GM21723 (cell line): ENCODE data around the gene DUSP5.

ENCODE experiments used
- ATAC-seq: cut with Tn5 transposase; IDR thresholded peaks from one replicate; pipeline ENCODE4 v1.9.1; 2021; ENCODE audit warnings: mild to moderate bottlenecking, moderate library complexity; ENCODE audit not compliant: unreplicated experiment

The DUSP5 gene

GRCh38 chr10:110540031-110540430 is 42.3 kb downstream of the DUSP5 start:
- ATAC-seq: no peak

GRCh38 chr10:110544958-110545537 is 47.3 kb downstream of the DUSP5 start:
- no peak for ATAC-seq

- no peak for ATAC-seq
Measured at GRCh38 chr10:110546077-110546476, 48.4 kb downstream of the DUSP5 start.

DNA sequence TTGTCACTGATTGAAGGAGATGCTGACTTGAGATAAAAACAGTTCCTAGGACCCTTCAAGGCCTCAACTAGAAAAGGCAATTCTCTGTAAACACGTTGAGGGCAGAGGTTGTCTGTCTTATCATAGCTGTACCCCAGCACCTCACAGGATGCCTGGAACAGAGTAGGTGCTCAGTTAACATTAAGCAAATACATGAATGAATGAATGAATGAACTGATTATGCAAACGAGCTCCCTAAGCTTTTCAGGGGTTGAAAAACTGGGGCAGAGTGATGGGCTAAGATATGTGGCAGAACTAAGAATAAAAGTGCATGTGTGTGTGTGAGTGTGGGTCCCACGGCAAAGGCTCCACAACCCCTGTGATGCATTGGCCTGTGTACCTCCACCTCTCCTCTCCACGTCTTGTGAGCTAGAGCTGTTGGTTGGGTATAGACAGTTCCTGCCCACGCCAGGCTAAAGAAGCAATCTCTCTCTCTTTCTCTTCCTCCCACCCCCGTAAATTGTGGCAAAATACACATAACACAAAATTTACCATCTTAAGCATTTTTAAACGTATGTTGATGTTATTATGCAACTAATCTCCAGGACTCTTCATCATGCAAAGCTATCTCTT is 48.9 kb downstream of the DUSP5 start:
- no peak for ATAC-seq

GRCh38 chr10:110547139-110547761 is 49.5 kb downstream of the DUSP5 start:
- ATAC-seq: no peak

DNA sequence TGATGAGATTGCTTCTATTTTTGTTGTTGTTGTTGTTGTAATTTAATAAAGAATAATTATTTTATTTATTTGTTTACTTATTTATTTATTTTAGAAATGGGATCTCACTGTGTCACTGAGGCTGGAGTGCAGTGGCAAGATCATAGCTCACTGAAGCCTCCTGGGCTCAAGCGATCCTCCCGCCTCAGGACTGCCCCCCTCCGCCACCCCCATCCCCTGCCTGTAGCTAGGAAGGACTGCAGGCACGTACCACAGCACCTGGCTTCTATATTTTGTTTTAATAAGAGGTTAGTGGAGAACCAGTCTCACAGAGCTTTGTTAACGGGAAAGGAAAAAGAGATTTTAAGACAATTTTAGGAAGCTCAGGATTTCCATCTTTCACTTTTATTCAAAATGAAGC is 50.3 kb downstream of the DUSP5 start:
- ATAC-seq: no peak

DNA sequence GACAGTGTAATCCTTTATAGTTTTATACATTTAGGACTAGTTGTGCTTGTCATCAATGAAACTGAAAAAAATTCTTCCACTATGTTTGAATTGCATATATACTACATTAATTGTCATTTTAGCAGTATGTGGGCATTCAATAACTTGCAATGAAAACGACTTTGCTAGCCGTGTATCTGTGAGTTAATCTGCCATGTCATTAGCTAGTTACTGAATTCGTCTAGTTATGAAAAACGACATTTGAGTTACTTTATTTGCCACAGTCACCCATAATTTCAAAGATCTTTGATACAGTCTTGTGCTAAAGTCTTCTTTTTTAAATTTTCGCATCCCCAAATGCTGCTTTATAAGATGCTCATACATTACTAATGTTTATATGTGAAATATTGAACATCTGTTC is 51.5 kb downstream of the DUSP5 start:
- no peak for ATAC-seq

DNA sequence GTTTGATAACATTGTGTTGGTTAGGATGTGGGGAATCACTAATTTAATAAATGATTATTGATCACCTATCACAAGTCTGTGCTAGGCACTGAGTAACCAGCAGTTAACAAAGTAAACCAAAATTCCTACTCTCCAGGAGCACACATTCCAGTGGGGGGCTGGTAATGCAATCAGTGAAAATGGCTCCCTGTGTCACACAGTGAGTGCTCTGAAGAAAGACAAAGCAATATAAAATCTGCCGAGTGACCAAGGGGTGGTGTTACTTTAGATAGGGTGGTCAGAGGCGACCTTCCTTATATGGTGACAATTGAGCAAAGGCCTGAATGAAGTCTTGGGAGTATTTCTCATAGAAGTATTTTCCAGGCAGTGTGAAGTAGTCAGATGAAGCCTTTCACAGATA is 56.2 kb downstream of the DUSP5 start:
- ATAC-seq: no peak

- no peak for ATAC-seq
Measured at GRCh38 chr10:110556296-110556695, 58.6 kb downstream of the DUSP5 start.

DNA sequence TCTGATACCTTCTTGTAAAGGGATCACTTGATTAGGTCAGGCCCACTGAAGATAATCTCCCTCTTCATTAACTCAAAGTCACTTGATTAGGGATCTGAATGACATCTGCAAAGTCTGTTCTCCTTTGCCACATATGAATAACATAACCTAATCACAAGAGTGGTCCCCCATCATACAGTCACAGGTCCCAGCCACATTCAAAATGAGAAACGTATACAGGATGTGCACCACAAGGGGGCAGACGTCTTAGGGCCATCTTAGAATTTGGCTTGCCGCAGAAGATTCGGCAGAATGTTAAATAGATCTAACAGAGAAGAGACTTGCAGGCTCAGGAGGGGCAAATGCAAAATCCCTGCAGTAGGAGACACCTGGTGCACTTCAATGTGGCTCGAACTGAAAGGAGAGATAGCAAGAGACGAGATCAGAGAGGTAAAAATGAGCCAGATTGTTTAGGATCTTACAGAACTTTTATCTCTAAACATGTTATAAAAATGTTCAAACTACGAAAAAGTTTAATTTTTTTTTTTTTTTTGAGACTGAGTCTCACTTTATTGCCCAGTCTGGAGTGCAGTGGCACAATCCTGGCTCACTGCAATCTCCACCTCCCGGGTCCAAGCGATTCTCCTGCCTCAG is 59.4 kb downstream of the DUSP5 start:
- peak; percentile 72 for ATAC-seq

DNA sequence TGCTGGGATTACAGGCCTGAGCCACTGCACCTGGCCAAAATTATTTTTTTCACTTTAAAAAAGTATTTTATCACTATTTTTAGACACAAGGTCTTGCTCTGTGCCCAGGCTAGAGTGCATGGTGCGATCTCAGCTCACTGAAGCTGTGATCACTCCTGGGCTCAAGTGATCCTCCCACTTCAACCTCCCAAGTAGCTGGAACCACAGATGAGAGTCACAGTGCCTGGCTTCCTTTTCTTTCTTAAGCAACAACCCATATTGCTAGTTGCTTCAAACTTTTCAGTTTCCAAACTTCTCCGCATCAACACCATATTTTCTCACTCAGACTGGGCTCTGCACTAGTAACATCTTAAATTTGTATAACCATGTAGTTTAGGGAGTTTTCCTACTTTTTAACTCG is 60.3 kb downstream of the DUSP5 start:
- ATAC-seq: no peak

DNA sequence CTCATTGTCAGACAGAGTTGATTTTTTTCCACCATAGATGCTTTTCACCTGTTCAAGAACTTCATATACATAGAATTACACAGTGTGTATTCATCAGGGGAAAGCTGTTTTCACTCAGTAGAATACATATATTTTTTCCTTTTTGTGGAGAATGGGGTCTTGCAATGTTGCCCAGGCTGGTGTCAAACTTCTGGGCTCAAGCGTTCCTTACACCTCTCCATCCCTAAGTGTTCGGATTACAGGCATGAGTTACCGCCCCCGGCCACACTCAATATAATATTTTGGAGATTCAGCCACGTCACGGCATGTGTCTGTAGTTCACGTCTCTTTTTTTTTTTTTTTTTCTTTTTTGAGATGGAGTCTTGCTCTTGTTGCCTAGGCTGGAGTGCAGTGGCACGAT is 62.3 kb downstream of the DUSP5 start:
- no peak for ATAC-seq
